ENCODE measurements around the gene GPR62. TPM values are rescaled to one million over a fixed set of nuclear protein-coding genes. Genes with fewer than 3 reads are reported as not detected.

Gene GPR62
- total RNA-seq, 2 donors from 2014 or later = not detected

Other genes with a start within 250 kb of the GPR62 start
- gene GRM2, start 248.3 kb upstream of the GPR62 start, total RNA-seq = under 1 TPM; 0.45 to 0.73 TPM
- gene IQCF6, start 176.1 kb upstream of the GPR62 start, total RNA-seq = not detected
- not detected for gene IQCF2, start 93.8 kb upstream of the GPR62 start, total RNA-seq
- gene IQCF5, start 79.8 kb upstream of the GPR62 start, total RNA-seq = not detected
- gene IQCF1, start 52.0 kb upstream of the GPR62 start, total RNA-seq = under 1 TPM in 1 of 2 donors, not detected in 1; 0.66 TPM
- 10 to 100 TPM; 21.5 to 53.0 TPM for gene RRP9, start 13.5 kb upstream of the GPR62 start, total RNA-seq
- gene PARP3, start 13.0 kb upstream of the GPR62 start, total RNA-seq = 10 to 100 TPM; 10.4 to 13.4 TPM
- gene PCBP4, start 12.1 kb downstream of the GPR62 start, total RNA-seq = 10 to 100 TPM; 16.4 to 18.5 TPM
- gene ABHD14B, start 18.7 kb downstream of the GPR62 start, total RNA-seq = 10 to 100 TPM; 34.4 to 42.0 TPM
- 10 to 100 TPM; 10.5 to 11.1 TPM for gene ABHD14A, start 19.7 kb downstream of the GPR62 start, total RNA-seq
- 10 to 100 TPM; 39.5 to 49.9 TPM for gene ACY1, start 28.2 kb downstream of the GPR62 start, total RNA-seq
- 1,000 to 10,000 TPM; 1,433 to 1,498 TPM for gene RPL29, start 40.5 kb downstream of the GPR62 start, total RNA-seq
- 10 to 100 TPM; 19.3 to 25.1 TPM for gene DUSP7, start 101.2 kb downstream of the GPR62 start, total RNA-seq
- gene POC1A, start 199.0 kb downstream of the GPR62 start, total RNA-seq = 10 to 100 TPM; 19.5 to 28.1 TPM
- gene ALAS1, start 242.8 kb downstream of the GPR62 start, total RNA-seq = 10 to 100 TPM; 66.1 to 72.7 TPM

All from activated T-helper 17 cell treated with anti-CD3 and anti-CD28 coated beads, Interleukin-2, amount 50 U/mL, for 72 hours (primary cell).